Measurements from ENCODE around the gene TAPT1. TPM values are rescaled to one million over a fixed set of nuclear protein-coding genes. Genes with fewer than 3 reads are reported as not detected.

TAPT1 gene
- total and polyA plus RNA-seq, 9 of the 15 experiments (the other 6 are each of a cell fraction or from before 2014, with no cell fraction given) = 1.6 to 36.7 (median 20.7) TPM

DNA sequence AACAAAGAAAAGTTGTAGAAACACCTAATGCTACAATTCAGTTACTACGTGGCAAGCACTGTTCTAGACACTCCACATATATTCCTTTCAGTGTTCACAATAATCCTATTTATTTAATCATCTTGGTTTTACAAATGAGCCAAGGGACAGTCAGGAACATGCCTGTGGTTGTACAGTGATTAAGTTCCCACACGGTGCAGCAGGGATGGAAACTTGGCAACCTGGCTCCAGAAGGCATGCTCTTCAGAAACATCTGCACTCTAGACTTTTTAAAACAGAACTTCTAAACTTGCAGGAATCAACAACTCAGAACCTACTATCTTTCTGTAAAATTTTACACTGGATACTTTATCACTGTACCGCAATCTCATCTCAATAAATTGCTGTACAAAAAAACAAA, 32.1 kb downstream of the TAPT1 start:
- 0 out of 3 replicates have a peak, but pooled peaks cover 2% of the 10 kb centered on the region for H3K79me2 ChIP-seq (ENCODE audit: control insufficient read depth, insufficient read depth, low read length)
- no peak for TF ChIP-seq NCOA6 (IDR thresholded peaks at IDR 0.05)
- no peak for TF ChIP-seq U2AF1 (optimal IDR thresholded peaks at IDR 0.05; ENCODE audit: low read depth, low read length)
- TF ChIP-seq, protein P1, sequence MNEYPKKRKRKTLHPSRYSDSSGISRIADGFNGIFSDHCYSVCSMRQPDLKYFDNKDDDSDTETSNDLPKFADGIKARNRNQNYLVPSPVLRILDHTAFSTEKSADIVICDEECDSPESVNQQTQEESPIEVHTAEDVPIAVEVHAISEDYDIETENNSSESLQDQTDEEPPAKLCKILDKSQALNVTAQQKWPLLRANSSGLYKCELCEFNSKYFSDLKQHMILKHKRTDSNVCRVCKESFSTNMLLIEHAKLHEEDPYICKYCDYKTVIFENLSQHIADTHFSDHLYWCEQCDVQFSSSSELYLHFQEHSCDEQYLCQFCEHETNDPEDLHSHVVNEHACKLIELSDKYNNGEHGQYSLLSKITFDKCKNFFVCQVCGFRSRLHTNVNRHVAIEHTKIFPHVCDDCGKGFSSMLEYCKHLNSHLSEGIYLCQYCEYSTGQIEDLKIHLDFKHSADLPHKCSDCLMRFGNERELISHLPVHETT (CRISPR knock-in tag; conservative IDR thresholded peaks at IDR 0.05 in 1 of 2, IDR thresholded peaks at IDR 0.05 in 1 of 2) = no peak
- no peak for TF ChIP-seq SMARCA4 (IDR thresholded peaks at IDR 0.05)
- no peak for TF ChIP-seq PHF8 (IDR thresholded peaks at IDR 0.05; ENCODE audit: borderline replicate concordance, low read length)
- TF ChIP-seq ARHGAP35 (IDR thresholded peaks at IDR 0.05; ENCODE audit: partially characterized antibody) = no peak
- TF ChIP-seq, protein P2, sequence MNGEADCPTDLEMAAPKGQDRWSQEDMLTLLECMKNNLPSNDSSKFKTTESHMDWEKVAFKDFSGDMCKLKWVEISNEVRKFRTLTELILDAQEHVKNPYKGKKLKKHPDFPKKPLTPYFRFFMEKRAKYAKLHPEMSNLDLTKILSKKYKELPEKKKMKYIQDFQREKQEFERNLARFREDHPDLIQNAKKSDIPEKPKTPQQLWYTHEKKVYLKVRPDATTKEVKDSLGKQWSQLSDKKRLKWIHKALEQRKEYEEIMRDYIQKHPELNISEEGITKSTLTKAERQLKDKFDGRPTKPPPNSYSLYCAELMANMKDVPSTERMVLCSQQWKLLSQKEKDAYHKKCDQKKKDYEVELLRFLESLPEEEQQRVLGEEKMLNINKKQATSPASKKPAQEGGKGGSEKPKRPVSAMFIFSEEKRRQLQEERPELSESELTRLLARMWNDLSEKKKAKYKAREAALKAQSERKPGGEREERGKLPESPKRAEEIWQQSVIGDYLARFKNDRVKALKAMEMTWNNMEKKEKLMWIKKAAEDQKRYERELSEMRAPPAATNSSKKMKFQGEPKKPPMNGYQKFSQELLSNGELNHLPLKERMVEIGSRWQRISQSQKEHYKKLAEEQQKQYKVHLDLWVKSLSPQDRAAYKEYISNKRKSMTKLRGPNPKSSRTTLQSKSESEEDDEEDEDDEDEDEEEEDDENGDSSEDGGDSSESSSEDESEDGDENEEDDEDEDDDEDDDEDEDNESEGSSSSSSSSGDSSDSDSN (IDR thresholded peaks at IDR 0.05; ENCODE audit: borderline replicate concordance in 1 of 2, low read depth in 2 of 2, low read length in 2 of 2) = no peak
- TF ChIP-seq ZNF324 (CRISPR knock-in tag; IDR thresholded peaks at IDR 0.05) = no peak
- TF ChIP-seq FOS (IDR thresholded peaks at IDR 0.05; ENCODE audit: extremely low read depth, insufficient read length) = no peak
- TF ChIP-seq SAFB2 (IDR thresholded peaks at IDR 0.05; ENCODE audit: borderline replicate concordance, low read depth, low read length, severe bottlenecking) = no peak
- TF ChIP-seq MYNN (IDR thresholded peaks at IDR 0.05) = no peak
- no peak for TF ChIP-seq MYNN (CRISPR knock-in tag; IDR thresholded peaks at IDR 0.05)
- no peak for TF ChIP-seq STAG1 (CRISPR knock-in tag; IDR thresholded peaks at IDR 0.05; ENCODE audit: borderline replicate concordance)
- TF ChIP-seq ZNF41 (CRISPR knock-in tag; conservative IDR thresholded peaks at IDR 0.05) = no peak
- TF ChIP-seq ZNF12 (CRISPR knock-in tag; IDR thresholded peaks at IDR 0.05) = no peak
- H4K20me1 ChIP-seq (replicated peaks; ENCODE audit: control insufficient read depth, insufficient read depth, low read length) = no peaks in the 10 kb centered on the region
- no peak for ATAC-seq
- H2AFZ ChIP-seq (ENCODE audit: low read depth, low read length) = no peak overlapping the region
- ChIA-PET POLR2A (no interaction called here), CTCF (ENCODE audit: low intra/inter-chr PET ratio) (no interaction called here)
- DNase-seq (ENCODE audit: extremely low read depth in 1 of 4, low spot score in 3 of 4) = no peak
- H3K9ac ChIP-seq (ENCODE audit: insufficient read depth in 1 of 2, low read depth in 2 of 2, low read length in 2 of 2) = no peak overlapping the region
- H3K36me3 ChIP-seq (ENCODE audit: control insufficient read depth, insufficient read depth, low read length) = peaks cover 43% of the 10 kb centered on the region; the same call in 2 of the 3 replicates
- no peak overlapping the region for H3K27ac ChIP-seq (ENCODE audit: extremely low read depth, low read depth, low read length)
- in situ Hi-C loops (cut with MboI) = no loop called here
- no peak overlapping the region for H3K4me2 ChIP-seq (ENCODE audit: insufficient read depth, low read length)
- H3K27me3 ChIP-seq (ENCODE audit: control insufficient read depth in 2 of 2, insufficient read depth in 2 of 2, low read length in 2 of 2) = no peaks in the 10 kb centered on the region
- BruUV-seq (replicated peaks) = no TSS peak
- H3K9me1 ChIP-seq (ENCODE audit: control insufficient read depth, insufficient read depth, low read length) = no peaks in the 10 kb centered on the region
- 87% methylated on average over 3 of the region's 3 CpGs for whole genome bisulfite sequencing (ENCODE audit: insufficient coverage, low coverage, missing lambda C conversion rate)
- no peaks in the 10 kb centered on the region for H3K9me3 ChIP-seq (replicated peaks; ENCODE audit: control insufficient read depth, insufficient read depth, low read depth, low read length)
- no peaks in the 10 kb centered on the region for H3K4me1 ChIP-seq (replicated peaks in 1 of 2; ENCODE audit: control insufficient read depth in 2 of 2, insufficient read depth in 2 of 2, low read length in 2 of 2)
- H3K4me3 ChIP-seq = no peak overlapping the region
- no peak for FAIRE-seq
- intact Hi-C loops (cut with micrococcal nuclease) = no loop called here

All from K562 (cell line).